NK-92 treated with Interleukin-12 subunit alpha and Interleukin-12 subunit beta, amount 100 ng/mL, for 24 hours (cell line): ENCODE data around the gene APOL5.
"Not testable (repeated sequence)": the region's sequence is repeated elsewhere in the genome, so short reads cannot be mapped to it uniquely, and the experiment has no call there.

Source experiments
- DNase-seq: peaks from one replicate; lab custom pipeline; 2025; lab: John Stamatoyannopoulos, UW

Gene APOL5

DNA sequence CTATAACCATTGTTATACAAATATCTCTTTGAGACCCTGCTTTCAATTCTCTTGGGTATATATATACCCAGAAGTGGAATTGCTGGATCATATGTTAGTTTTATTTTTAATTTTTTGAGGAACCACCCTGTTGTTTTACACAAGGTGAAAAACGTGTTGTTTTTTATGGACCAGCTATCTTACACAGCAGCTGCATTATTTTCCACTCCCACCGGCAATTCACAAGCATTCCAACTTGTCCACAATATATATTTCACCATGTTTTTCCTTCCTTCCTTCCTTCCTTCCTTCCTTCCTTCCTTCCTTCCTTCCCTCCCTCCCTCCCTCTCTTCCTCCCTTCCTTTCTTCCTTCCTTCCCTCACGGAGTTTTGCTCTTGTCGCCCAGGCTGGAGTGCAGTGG is 6.3 kb upstream of the APOL5 start:
- DNase-seq, result no peak

- no peak for DNase-seq
Observed at GRCh38 chr22:35712672-35713071, 5.0 kb upstream of the APOL5 start.

DNA sequence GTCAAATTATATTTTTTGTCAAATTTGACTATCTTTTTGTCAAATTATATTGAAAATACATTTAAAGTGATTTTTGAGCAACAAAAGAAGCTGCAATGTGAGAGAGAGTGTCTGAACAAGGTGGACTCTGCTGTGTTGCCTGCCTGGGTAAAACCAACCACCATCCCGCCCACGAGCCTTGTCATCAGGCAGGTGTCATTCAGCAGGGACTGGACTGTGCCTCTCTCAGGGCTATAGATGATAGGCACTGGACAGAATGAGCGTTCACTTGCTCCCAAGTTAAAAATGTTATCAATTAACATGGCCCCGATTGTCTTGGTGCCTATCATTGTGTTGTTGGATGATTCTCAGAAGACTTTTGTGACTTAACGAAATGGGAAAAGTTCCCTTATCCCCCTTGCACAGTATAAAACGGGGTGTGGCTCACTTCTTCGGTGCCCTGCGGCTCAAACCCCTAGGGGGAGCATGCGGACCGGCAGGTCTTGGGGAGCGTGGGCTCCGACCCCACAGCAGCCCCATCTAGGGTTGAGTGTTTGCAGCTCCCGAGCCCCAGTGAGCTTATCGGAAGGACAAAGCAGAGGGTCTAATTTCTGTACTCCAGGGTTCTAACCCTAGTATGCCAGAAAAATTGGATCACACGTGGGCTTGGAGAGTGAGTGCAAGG is 1.7 kb downstream of the APOL5 start:
- no peak for DNase-seq

DNA sequence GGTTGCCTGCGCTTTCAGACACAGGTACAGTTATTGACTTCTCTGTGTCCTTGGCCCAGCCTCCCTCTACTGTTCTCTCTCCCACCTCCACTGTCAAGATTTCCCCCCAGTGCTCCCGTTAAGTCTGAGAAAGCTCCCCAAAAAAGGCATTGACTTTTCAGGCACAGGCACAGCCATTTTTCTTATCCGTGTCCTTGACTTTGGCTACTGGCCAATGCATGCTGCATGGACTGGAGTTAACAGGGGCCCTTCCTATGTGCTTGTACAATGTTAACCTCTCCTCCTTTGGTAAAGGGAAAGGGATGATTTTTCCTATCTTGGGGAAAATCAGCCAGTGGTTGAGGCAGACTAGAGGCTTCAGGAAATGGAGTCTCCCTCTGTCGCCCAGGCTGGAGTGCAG is 4.3 kb downstream of the APOL5 start:
- DNase-seq, result no peak

GRCh38 chr22:35725521-35725920 is 7.8 kb downstream of the APOL5 start:
- DNase-seq, result no peak

- no peak for DNase-seq
Observed at GRCh38 chr22:35726398-35726797, 8.7 kb downstream of the APOL5 start.

DNA sequence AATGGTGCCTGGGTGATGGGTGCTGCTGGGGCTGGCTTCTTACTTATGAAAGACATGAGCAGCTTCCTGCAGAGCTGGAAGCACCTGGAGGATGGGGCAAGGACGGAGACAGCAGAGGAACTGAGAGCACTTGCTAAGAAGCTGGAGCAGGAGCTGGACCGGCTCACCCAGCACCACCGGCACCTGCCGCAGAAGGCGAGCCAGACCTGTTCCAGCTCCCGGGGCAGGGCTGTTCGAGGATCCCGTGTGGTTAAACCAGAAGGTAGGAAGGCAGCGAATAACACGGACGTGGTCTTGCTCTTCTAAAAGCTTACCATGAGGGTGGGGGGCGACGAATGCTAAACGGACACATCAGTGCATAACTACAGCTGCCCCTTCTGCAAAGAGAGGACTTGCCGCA is 9.3 kb downstream of the APOL5 start:
- DNase-seq, result no peak

DNA sequence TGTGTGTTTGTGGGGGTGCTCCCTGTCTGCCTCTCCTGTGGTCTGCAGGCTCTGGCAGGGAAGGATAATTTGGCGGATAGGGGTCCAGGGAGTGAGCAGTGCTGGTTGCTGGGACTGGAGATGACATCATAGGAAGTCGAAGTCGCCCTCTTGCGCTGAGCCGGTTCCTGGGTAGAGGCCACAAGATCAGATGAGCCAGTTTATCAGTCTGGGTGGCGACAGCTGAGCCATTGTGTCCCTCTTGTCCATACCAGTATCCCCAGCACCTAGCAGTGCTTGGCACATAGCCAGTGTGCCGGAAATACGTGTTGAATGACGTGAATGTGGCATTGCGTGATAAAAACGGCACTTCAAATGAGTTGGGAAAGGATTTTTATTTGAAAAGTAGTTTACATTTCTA is 9.8 kb downstream of the APOL5 start:
- no peak for DNase-seq

DNA sequence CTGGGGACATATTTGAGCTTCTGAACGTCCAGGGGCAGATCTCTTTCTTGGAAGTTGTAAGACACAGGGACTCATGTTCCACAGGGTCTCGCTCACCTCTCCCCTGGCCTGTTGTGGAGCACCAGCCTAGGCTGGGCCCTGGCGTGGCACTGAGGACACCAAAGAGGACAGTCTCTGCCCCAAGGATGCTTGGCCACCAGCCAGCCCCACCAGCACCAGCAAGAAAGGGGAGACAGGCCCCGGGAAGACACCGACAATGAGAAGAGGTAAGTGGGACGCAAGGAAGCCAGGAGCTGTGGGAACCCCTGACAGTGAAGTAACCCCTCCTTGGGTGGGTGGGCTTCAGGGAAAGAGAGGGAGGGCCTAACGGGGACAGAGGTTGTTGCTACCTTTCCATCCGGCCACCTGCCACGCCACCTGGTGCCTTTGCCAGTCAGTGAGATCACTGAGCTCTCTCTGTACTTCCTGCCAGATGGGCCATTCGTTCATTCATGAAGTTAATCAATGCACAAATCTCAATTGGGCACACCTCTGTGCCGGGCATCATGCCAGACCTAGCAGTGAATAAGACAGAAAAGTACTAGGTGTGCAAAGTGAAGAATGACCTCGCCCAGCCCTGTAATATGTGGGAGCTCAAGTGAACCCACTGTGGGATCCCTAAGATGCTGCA is 11.1 kb downstream of the APOL5 start:
- DNase-seq, result no peak

DNA sequence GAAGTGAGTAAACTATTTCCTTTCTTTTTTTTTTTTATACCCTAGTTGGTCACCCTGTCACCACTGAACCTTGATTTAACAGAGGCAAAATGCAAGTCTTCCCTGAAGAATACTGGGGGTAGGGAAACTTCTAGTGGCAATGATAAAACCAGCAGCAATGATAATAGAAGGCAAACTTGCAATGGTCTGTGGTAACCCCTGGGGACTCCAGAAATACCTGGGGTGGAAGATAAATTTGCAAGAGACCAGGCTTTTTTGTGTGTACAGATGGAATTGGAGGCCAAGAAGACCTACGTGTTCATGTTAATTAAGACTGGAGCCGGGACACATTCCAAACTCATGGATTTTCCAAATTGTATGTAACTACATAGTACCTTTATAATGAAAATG is 11.6 kb downstream of the APOL5 start:
- no peak for DNase-seq

DNA sequence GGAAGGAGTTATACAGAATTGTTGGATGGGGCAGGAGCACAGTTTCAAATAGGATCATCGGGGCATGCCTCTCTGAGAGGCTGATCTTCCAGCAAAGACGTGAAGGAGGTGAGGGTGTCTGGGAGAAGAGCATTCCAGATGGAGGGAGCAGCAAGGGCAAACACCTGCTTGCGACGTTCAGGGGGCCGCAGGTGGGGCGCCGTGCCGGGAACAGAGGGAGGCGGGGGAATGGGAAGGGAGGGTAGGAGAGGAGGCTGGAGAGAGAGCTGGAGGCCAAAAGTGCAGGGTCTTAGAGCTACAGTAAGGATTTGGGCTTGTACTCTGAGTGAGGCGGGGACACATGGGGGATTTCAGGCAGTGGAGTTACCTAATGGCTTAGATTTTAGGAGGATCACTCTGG is 13.6 kb downstream of the APOL5 start:
- no peak for DNase-seq

DNA sequence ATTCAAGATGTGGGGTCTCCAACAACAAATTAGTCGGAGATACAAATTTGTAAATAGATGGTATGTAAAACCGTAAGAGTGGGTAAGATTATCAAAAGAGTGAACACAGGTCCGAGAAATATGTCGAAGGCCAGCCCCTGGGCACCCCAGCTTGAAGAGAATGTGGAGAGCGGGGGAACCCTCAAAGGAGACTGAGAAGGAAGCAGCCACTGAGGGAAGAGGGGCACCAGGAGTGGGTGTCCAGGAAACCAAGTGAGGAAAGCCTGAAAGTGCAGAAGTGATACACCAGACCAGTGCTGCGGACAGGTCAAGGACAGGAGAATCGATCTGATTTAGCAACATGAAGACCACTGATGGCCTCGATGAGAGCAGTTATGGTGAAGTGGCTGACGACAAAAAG is 14.4 kb downstream of the APOL5 start:
- DNase-seq, result no peak

GRCh38 chr22:35733036-35733435 is 15.4 kb downstream of the APOL5 start:
- DNase-seq, result no peak

DNA sequence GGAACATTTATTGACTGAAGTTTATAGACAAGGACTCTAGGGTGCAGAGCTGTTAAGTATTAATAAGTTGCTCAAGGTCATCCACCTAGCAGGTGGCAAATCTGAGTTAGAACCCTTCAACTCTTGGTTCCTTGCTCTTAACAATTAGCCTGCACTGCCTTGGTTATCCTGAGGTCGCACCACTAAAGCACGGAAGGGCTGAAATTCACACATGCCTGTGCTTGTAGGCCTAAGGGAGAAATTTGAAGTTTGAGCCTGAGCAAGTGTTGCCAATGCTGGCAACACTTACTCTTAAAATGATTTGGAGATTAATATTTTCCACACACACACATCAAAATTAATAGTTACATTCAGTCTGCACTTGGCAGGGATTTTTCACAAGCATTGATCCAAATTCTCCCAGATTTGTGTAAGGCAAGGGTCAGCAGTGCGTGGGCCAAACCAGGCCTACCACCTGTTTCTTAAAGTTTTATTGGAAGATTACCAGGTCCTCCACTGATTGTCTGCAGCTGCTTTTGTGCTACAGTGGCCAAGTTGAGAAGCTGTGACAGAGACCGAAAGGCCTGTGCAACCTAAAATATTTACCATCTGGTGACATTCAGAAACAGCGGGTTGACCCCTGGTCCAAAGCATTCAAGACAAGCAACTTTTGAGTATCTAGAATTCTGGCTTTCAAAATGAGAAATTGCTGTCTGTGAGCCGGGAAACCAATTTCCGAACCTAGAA is 16.3 kb downstream of the APOL5 start:
- DNase-seq, result no peak

GRCh38 chr22:35734517-35734827 is 16.8 kb downstream of the APOL5 start:
- no peak for DNase-seq

- no peak for DNase-seq
Observed at GRCh38 chr22:35735542-35735941, 17.9 kb downstream of the APOL5 start.

GRCh38 chr22:35736166-35736565 is 18.5 kb downstream of the APOL5 start:
- DNase-seq, result no peak

GRCh38 chr22:35736701-35737100 is 19.0 kb downstream of the APOL5 start:
- no peak for DNase-seq

GRCh38 chr22:35737886-35738285 is 20.2 kb downstream of the APOL5 start:
- not testable (repeated sequence) for DNase-seq

- no peak for DNase-seq
Observed at GRCh38 chr22:35739076-35739930, 21.6 kb downstream of the APOL5 start.

DNA sequence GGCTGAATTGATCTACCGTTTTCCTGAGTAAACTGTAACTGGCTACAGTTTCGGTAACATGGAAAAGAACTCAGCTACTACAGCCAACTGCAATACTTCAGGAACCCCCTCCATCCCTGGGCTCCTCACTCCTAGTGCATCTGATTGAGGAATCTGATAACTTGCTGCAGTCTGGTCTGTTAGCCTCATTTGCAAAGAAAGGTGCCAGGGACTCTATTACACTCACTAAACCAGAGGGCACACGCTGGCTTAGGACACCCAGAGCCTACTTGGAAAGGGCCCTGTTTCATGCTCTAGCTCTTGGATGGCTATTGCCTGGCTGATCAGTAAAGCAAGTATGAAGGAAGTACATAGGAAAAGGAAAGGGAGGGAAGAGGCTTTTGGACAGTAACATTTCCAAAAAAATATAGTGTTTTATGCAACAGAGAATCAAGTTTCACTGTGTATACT is 22.3 kb downstream of the APOL5 start:
- DNase-seq, result no peak

GRCh38 chr22:35740616-35741015 is 22.9 kb downstream of the APOL5 start:
- DNase-seq, result no peak
